KOPT-K1 (cell line): ENCODE data around the gene DBF4.
"Not testable (repeated sequence)": the region's sequence is repeated elsewhere in the genome, so short reads cannot be mapped to it uniquely, and the experiment has no call there.

Experiments
- H3K27ac ChIP-seq: fragments of 200-600 bp; sonication (generic); 2 replicates; pipeline ENCODE4 v1.5.1; 2016; ENCODE audit warnings: antibody characterized with exemption, mild to moderate bottlenecking, low read depth, low read length; ENCODE audit not compliant: poor library complexity, severe bottlenecking
- H3K36me3 ChIP-seq: fragments of 200-600 bp; sonication (generic); 2 replicates; pipeline ENCODE4 v1.5.1; 2017; ENCODE audit warnings: antibody characterized with exemption, mild to moderate bottlenecking, low read length, moderate library complexity; ENCODE audit not compliant: insufficient read depth
- H3K9me3 ChIP-seq: fragments of 200-600 bp; sonication (generic); 2 replicates; pipeline ENCODE4 v1.5.1; 2017; ENCODE audit warnings: antibody characterized with exemption, low read length, mild to moderate bottlenecking; ENCODE audit not compliant: insufficient read depth, poor library complexity, severe bottlenecking

The DBF4 gene

DNA sequence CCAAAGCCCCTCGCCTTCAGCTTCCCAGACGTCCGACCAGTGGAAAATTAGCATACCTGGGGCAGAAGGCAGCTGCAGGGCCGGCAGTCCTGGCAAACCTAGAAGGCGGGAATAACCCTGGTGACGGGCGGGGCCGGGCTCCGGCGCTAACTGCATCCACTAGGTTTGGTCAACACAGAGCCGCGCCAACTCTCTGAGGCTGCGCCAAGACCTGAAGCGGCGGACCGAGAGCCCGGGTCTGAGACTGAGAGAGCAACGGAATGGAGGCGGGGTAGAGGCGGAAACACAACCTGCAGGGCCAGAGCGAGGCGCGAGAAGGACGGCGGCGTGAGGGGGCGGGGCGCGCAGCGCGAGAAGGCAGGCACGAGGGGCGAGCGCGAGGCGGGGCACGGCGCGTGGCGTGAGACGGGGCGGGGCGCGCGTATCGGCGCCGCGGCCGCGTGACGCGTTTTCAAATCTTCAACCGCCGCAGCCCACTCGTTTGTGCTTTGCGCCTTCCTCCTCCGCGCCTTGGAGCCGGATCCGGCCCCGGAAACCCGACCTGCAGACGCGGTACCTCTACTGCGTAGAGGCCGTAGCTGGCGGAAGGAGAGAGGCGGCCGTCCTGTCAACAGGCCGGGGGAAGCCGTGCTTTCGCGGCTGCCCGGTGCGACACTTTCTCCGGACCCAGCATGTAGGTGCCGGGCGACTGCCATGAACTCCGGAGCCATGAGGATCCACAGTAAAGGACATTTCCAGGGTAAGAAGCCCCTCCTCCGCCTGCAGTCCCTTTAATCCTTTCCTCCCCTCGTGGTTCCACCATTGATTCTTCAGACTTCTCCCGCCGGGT, at the start of gene DBF4, which contains the start of gene SLC25A40:
Gene DBF4, plus strand, starts transcription at position 454 of the 829 bp plus-strand sequence. Its CDS starts 240 bp downstream, at position 694.
Gene SLC25A40, minus strand, starts transcription at position 321 of the 829 bp plus-strand sequence. CDS start 17,633 bp downstream, outside the sequence.
- Histone ChIP-seq H3K36me3 (peaks cover 52% of the 10 kb centered on the region), H3K27ac (peak within 1 kb of the TSS; percentile 90), H3K9me3 (peaks cover 18% of the 10 kb centered on the region)

- Histone ChIP-seq H3K9me3 (peaks cover 31% of the 10 kb centered on the region), H3K36me3 (peaks cover 24% of the 10 kb centered on the region)
- not testable (repeated sequence) for H3K27ac ChIP-seq
Measured at GRCh38 chr7:87828383-87828782, 47.9 kb upstream of the DBF4 start.

- H3K9me3 ChIP-seq: peaks cover 7% of the 10 kb centered on the region
- H3K36me3 ChIP-seq: peaks cover 38% of the 10 kb centered on the region
- no peak overlapping the region for H3K27ac ChIP-seq
Measured at GRCh38 chr7:87831097-87831496, 45.2 kb upstream of the DBF4 start.

DNA sequence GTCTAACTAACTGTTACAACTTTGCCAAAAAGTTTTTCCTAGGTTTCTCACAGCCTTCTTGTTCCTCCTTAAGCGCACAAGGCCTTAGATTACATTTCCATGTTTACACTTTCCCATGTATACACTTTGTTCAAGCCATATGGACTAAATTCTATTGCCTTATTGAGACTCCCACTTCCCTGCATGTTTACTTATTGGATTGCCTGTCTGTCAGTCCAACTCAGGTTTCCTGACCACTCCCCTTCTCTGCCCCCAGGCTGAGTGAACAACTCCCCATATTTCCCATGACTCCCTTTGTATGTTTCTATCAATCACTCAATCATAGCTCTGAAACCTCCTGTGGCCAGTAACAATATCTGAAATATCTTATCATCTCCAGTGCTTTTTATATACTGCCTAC, 43.2 kb upstream of the DBF4 start:
- H3K36me3 ChIP-seq: peaks cover 47% of the 10 kb centered on the region
- H3K27ac ChIP-seq: no peak overlapping the region
- no peaks in the 10 kb centered on the region for H3K9me3 ChIP-seq

DNA sequence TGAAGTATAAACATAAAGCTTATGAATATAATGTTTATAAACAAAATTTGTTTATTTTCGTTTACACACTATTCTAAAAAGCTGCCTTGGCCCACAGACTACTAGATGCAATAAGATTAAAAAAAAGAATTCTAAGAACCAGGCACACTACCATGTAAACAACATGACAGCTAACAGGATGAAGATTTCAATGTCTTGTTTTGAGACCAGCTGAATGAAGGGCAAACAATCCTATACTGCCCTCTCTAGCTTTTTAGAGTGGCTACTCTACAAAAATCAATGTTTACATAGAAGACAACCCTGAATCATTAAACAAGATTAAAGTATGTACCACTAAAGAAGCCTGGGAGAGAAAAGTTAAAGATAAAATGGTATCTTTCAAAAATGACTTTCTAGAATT, 38.7 kb upstream of the DBF4 start:
- H3K36me3 ChIP-seq: peaks cover 70% of the 10 kb centered on the region

DNA sequence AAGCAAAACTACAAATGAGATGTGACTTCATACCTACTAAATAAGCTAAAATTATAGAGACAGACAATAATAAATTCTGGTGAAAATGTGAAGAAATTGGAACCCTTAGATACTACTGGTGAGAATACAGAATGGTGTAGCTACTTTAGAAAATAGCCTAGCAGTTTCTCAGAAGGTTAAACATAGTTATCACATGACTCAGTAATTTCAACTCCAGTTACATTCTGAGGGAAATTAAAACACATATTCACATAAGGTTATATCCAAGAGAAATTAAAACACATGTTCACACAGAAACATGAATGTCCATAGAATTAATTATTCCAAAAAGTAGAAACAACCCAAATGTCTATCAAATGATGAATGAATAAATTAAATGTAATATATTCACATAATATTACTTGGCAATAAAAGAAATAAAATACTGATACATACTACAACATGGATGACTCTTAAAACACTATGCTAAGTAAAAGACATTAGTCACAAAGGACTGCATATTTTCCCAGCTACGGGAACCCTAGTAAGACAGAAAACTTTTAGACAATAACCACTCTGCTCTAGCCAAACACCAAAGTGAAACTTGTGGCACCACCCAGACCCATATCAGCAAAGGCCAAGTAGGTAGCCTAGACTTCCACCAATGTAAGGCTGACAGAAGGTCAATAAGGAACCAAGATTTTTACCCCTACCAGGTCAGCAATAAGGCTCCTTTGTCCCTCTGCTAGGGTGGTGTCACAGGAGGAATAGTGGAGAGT, 25.3 kb upstream of the DBF4 start:
- H3K36me3 ChIP-seq: peaks cover 95% of the 10 kb centered on the region
- no peak overlapping the region for H3K27ac ChIP-seq
- no peaks in the 10 kb centered on the region for H3K9me3 ChIP-seq

More for the DNA sequence above, 38.7 kb upstream of the DBF4 start:
- Histone ChIP-seq H3K27ac (no peak overlapping the region), H3K9me3 (no peaks in the 10 kb centered on the region)

- peaks cover 95% of the 10 kb centered on the region for H3K36me3 ChIP-seq
Measured at GRCh38 chr7:87852306-87852705, 24.0 kb upstream of the DBF4 start.

DNA sequence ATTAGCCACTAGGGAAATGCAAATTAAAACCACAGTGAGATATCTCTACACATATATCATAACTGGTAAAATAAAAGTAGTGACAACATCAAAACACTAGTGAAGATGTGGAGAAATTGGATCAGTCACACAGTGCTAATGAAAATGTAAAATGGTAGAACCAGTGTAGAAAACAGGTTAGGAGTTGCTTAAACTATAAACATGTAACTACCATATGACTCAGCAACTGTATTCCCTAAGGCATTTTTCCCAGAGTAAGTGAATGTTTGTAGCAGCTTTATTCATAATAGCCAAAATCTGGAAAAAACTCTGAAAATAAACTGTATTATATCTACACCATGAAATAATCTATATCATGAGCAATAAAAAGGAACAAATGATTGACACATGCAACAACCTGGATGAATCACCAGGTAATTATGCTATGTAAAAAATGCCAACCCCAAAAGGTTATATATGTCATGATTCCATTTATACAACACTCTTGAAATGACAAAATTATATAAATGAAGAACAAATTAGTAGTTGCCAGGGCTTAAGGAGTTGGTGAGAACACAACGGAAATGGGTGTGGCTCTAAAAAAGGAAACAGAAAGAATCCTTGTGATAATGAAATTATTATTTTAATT, 22.9 kb upstream of the DBF4 start:
- no peak overlapping the region for H3K27ac ChIP-seq
- H3K9me3 ChIP-seq: peaks cover 7% of the 10 kb centered on the region
- H3K36me3 ChIP-seq: peaks cover 95% of the 10 kb centered on the region

More at GRCh38 chr7:87852306-87852705, 24.0 kb upstream of the DBF4 start:
- H3K27ac ChIP-seq: no peak overlapping the region
- no peaks in the 10 kb centered on the region for H3K9me3 ChIP-seq

- no peak overlapping the region for H3K27ac ChIP-seq
- peaks cover 82% of the 10 kb centered on the region for H3K36me3 ChIP-seq
- peaks cover 20% of the 10 kb centered on the region for H3K9me3 ChIP-seq
Measured at GRCh38 chr7:87858417-87859100, 17.7 kb upstream of the DBF4 start.

GRCh38 chr7:87866089-87866488, 10.2 kb upstream of the DBF4 start:
- Histone ChIP-seq H3K36me3 (peaks cover 86% of the 10 kb centered on the region), H3K27ac (no peak overlapping the region), H3K9me3 (peaks cover 79% of the 10 kb centered on the region)

DNA sequence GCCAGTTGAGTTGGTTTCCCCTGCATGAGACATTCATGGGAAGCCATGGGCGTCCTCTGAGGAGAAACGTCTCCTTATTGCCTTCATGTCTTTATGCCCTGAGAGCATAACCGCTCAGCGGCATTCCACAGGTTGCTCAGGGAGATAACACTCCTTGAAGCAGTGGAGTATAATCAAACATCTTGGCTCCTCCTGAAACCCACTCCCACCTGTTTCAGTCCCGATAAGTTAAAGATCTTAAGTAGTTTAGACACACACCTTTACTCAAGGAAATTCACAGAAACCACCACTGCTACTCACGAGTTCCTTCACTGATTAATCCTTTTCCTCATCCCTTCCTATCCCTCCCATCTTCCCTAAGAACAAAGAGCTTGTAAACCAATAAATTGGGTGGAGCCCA, 9.8 kb upstream of the DBF4 start:
- H3K9me3 ChIP-seq: peaks cover 84% of the 10 kb centered on the region
- not testable (repeated sequence) for H3K27ac ChIP-seq
- H3K36me3 ChIP-seq: peaks cover 89% of the 10 kb centered on the region

- H3K27ac ChIP-seq: no peak overlapping the region
- H3K36me3 ChIP-seq: peaks cover 77% of the 10 kb centered on the region
- peaks cover 76% of the 10 kb centered on the region for H3K9me3 ChIP-seq
Measured at GRCh38 chr7:87870471-87870870, 5.8 kb upstream of the DBF4 start.

GRCh38 chr7:87872346-87872745, 3.9 kb upstream of the DBF4 start:
- Histone ChIP-seq H3K27ac (no peak overlapping the region), H3K9me3 (peaks cover 57% of the 10 kb centered on the region), H3K36me3 (peaks cover 58% of the 10 kb centered on the region)

DNA sequence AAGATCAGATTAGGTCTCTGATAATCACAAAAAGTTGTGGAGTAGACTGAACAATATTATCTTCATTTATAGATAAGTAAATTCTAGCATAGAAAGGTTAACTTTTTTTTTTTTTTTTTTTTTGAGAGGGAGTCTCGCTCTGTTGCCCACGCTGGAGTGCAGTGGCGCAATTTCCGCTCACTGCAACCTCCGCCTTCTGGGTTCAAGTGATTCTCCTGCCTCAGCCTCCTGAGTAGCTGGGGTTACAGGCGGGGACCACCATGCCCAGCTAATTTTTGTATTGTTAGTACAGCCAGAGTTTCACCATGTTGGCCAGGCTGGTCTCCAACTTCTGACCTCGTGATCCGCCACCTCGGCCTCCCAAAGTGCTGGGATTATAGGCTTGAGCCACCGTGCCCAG, 3.0 kb upstream of the DBF4 start:
- peaks cover 48% of the 10 kb centered on the region for H3K9me3 ChIP-seq

More for the DNA sequence above, 3.0 kb upstream of the DBF4 start:
- H3K36me3 ChIP-seq: peaks cover 52% of the 10 kb centered on the region
- H3K27ac ChIP-seq: not testable (repeated sequence)
